ENCODE data around the gene LGR4.

DNA sequence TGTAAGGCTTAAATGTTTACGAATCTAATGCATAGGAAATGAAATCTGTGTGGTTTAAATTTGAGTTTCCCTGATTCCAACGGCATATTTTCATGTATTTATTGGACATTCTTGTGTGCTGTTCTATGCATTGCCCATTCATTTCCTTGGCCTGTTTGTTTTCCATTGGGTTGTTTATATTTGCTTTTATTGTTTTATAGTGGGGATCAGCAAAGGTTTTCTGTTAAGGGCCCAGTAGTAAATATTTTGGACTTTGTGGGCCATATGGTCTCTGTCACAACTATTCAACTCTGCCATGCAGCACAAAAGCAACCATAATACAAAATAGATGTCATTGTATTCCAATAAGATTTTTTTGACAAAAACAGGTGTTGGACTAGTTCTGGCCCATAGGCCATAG, 5.2 kb upstream of the LGR4 start:
- TF ChIP-seq CTCF (IDR thresholded peaks at IDR 0.05), result no peak
- TF ChIP-seq POLR2A (IDR thresholded peaks at IDR 0.05), result no peak
